GM18909 (cell line): Measurements from ENCODE around the gene CUL2.
"Not testable (repeated sequence)": the region's sequence is repeated elsewhere in the genome, so short reads cannot be mapped to it uniquely, and the experiment has no call there.

Experiments
- ATAC-seq: cut with Tn5 transposase; IDR thresholded peaks from one replicate; pipeline ENCODE4 v1.9.1; 2021; ENCODE audit warnings: mild to moderate bottlenecking; ENCODE audit not compliant: unreplicated experiment, poor library complexity

CUL2 gene

DNA sequence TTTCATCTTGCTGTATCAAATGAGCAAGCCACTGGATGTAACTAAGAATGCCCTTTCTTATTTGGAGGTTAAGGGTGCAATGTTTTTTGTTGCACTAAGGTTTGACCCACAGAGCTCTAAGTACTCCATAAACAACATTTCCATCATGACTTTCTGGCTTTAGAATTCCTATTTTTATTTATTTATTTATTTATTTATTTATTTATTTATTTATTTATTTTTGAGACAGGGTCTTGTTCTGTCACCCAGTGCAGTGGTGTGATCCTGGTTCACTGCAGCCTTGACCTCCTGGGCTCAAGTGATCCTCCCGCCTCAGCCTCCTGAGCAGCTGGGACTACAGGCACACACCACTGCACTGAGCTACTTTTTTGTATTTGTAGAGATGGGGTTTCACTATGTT lies 9.9 kb downstream of the CUL2 start:
- not testable (repeated sequence) for ATAC-seq

DNA sequence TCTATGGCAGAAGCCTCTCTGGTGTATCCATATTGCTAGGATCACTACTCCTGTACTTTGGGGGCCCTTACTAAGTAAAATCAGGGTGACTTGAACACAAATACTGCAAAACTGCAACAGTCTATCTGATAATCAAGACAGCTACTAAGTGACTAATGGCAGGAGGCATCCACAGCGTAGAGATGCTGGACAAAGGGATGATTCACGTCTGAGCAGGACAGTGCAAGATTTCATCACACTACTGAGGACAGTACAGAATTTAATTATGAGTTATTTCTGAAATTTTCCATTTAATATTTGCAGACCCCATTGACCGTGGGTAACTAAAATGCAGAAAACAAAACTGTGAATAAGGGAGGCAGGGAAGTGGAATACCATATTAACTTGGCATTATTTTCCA lies 10.4 kb downstream of the CUL2 start:
- ATAC-seq = no peak

DNA sequence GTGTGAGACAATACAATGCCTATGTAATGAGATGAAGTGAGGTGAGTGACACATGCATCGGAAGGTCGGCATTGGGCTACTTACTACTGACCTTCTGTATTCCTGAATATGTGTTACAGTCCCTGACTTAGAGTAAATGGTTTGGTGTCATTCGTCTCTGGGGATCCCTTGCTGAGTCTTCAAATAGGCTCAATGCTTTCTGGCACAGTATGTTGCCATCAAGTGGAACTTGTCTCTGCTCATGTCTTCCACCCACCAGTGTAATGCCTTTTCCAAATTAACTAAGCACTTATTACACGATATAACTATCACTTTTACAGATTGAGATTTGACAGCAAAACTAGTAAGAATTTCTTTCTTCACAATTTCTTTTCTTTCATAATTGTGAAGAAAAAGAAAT lies 10.9 kb downstream of the CUL2 start:
- no peak for ATAC-seq

DNA sequence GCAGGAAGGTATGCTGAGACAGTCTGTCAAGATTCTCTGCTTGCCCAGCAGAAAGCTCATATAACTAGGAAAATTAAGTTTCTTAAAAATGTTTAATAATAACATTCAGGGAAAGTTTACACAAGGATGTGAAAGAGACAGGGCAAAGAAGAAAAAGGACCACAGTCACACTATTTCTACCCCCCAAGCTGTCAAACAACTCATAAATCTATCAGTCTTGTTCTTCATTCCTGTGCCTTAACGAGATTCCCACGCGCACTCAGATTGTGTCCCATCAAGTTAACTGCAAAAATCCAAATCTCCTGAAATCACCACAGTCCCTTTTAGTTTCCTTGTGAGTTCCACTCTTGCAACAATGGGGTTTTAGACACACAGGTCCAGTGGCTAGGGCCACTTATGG lies 14.9 kb downstream of the CUL2 start:
- ATAC-seq = no peak

DNA sequence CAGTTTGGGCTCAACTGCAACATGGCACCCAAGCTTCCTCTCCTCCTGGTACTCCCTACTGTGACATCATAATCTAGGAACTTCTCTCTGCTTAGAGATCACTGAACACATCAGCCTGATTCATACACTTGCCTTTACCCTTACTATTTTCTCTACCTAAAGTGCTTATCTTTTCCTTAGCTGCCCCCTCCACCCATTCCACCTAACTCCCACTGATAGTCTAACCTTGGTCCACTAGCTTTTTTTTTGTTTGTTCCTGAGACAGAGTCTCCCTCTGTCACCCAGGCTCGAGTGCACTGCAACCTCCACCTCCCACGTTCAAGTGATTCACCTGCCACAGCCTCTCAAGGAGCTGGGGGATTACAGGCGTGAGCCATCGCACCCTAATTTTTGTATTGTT lies 15.9 kb downstream of the CUL2 start:
- ATAC-seq = no peak

DNA sequence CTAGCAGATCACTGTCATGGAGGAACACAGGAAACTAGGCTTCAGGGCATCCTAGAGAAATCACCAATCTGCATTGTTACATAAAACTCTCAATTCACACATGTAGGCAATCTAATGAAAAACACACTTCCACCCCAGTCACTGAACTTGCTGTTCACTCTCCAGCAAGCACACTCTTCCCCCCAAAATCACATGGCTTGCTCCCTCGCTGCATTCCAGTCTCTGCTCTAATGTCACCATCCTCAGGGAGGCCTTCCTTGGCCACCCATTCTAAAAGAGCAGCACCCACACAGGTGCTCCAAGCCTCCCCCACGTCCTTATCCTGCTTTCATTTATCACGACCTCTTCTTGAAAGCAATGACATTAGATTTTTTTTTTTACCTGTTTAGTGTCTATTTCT lies 19.6 kb downstream of the CUL2 start:
- no peak for ATAC-seq

DNA sequence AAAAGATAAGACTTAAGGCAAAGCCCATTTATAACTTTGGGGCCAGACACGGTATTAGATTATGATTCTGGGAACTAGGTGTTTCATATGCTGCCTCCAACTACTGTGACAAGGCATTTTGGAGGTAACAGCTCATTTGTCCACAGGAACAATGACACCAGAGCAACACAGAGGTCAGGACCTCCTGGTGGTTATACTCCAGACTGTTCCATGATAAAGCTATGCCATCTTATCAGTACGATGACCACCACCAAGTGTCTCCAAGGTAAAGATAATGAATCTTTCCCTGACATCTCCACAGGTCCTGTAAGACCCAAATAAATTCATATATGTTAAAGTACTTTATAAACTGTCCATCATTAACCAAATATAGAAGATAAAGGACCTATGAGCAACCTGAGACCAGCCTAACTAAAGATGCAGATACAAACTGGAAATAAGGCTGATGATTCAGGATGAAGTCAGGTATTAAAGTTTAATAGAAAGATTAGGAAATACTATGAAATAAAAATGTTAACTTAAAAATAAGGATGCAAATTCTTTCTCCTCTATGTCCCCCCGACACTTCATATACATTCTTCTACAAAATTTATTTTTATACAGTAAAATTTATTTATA lies 26.2 kb downstream of the CUL2 start:
- no peak for ATAC-seq

DNA sequence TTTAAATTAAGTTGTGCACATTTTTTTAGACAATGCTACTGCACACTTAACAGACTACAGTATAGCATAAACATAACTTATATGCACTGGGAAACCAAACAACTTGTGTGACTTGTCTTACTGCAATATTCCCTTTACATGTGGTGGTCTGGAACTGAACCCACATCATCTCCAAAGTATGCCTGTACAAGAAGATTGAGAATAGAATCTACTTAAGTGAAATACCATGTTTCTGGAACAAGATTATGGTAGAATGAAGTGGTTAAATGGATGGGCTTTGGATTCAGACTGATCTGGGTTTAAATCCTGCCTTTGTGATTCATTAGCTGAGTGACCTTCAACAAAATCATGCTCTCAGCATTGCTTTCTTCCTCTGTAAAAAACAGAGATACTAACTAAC lies 30.7 kb downstream of the CUL2 start:
- no peak for ATAC-seq

DNA sequence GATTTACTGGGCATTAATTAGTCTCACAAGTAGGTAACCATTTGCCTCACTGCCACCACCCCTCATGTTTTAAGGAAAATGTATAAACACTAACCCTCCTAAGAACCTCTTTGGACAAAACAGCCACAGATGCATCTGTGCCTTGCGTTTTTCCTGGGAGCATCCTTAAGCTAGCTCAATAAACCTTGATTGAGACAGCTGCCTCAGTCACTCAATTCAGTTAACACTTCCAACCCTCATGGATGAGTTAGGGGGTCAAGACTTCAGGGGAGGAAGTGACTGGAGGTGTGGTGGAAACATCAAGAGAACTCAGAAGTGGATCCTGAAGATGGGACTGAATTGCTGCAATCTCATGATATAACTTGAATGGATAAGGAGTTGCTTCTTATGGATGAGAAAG lies 31.5 kb downstream of the CUL2 start:
- ATAC-seq = no peak

DNA sequence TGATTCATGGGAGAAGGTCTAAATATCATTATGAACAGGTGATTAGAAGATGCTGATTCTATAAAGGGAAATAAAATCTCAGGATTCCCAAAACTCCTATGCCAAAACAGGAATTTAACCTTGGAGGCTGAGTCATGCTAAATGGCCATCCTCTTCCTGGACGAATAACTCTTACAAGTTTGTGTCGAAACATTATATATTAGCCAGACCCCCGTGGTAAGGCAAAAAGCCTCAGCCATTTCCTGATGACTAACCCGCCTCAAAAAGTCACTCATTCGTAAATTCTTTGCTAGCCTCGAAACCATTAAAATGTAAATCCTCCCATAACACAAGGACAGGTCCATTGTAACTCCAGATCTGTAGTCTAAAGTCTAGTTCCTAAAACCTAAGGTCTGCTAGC lies 32.0 kb downstream of the CUL2 start:
- ATAC-seq = peak; percentile 89

DNA sequence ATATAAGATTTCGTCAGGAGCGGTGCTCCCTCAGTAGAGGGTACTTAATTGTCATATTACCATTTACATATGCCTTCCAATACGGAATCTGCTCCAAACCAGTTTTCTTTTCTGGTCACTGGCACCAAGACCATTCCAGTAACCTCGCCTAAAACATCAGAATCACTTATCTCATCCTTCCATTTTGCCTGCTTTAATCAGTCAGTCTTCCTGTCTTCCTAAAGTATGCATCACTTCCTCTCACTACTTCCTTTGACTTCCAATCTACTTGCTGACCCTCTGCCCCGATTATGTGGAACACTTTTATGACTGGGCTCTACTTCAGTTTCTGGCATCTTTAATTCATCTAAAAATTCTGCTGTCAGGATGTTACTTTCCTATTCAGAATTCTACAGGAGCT lies 33.5 kb downstream of the CUL2 start:
- ATAC-seq = no peak

DNA sequence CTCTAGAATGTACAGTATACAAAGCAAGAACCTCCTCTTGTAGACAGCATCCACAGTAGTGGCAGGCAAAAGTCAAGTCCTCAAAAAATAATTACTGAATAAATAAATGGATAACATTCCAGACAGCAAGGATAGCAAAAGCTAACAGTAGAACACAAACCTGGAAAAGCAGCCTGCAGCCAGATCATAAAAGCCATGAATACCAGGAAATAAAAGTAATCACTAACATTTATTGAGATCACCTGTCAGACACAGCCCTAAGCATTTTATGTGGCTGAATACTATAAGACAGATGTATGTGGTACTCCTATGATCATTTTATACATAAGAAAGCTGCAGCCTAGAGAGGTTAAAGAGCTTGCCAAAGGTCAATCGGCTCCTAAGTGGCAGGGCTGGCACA lies 34.0 kb downstream of the CUL2 start:
- no peak for ATAC-seq

DNA sequence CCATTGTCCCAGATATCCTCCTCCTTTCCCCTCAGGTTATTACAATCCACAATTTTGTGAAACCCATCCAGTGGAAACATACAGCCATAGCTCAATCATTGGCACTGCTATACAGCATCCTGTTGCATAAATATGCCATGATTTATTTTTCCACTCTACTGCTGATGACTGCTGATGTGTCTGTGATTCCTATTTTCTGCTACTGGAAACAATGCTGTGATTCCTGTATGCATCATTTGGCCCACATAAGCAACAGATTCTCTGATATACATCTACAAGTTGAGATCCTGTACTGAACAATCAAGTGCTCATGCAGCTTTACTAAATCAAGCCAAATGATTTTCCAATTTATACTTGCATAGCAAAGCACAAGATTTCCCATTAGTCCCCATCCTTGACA lies 39.6 kb downstream of the CUL2 start:
- no peak for ATAC-seq

DNA sequence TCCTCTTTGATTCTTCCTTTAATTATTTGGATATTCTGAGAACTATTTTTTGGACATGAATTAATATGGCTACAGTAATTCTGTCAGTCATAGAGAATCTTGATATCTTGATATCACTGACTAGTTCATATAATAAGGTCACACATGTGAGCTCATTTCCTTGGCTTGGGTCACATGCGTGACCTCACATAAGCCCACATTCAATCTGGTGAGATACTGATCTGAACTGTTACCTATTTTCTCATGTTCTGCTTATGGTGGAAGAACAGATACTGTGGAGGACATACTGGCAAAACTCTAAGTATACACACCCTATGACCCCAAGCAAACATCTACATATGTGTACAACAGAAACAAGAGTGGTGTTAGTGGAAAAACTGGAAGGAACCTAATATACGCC lies 44.1 kb downstream of the CUL2 start:
- no peak for ATAC-seq

DNA sequence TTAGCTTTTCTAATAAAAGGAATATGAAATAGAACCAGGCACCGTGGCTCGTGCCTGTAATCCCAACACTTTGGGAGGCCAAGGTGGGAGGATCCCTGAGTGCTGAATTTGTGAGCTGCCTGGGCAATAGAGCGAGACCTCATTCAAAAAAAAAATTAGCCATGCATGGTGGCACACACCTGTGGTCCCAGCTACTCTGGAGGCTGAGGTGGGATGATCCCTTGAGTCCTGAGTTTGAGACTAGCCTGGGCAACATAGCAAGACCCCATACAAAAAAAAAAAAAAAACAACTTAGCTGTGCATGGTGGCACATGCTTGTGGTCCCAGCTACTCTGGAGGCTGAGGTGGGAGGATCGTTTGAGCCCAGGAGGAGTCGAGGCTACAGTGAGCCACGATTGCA lies 44.9 kb downstream of the CUL2 start:
- not testable (repeated sequence) for ATAC-seq

DNA sequence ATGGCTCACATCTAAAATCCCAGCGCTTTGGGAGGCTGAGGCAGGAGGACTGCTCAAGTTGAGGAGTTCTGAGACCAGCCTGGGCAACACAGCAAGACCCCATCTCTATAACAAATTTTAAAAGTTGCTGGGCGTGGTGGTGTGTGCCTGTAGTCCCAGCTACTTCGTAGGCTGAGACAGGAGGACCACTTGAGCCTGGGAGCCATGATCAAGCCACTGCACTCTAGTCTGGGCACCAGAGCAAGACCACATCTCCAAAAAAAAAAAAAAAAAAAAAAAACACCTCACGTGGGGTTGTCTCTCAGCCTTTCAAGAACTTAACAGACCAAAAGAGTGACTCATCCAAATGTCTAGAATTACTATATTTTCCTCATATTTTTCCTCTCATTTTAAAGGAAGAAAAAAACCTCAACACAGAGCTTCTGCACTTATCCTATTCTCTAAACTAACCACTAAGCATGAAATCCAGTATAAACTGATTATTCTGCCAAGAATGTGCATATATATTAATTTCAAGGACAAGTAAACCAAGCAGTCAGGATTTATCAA lies 46.3 kb downstream of the CUL2 start:
- ATAC-seq = no peak

DNA sequence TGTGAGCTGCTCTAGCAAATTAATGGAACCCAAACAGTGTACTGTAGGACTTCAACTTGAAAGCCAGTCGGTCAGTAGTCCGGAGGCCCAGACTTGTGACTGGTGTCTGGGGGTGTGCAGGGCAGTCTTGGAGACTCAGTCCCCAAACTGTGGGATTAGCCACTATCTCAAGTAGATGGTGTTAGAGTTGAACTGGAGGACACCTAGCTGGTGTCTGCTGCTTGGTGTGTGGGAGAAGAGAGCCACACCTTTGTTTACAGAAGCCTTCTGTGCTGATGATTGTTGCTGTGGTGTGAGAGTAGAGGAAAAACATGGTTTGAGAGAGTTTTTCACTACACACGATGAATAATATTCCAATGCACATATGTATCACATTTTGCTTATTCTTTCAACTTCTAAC lies 47.4 kb downstream of the CUL2 start:
- no peak for ATAC-seq

DNA sequence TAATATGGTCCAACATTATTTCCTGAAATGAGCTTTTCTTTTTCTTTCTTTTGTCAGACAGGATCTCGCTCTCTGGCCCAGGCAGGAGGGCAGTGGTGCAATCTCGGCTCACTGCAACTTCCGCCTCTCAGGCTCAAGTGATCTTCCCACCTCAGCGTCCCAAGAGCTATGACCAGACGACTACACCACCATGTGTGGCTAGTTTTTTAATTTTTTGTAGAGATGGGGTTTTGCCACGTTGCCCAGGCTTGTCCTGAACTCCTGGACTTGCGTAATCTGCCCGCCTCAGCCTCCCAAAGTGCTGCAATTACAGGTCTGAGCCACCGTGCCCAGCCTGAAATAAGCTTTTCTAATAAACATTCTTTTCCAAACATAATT lies 48.6 kb downstream of the CUL2 start:
- no peak for ATAC-seq

DNA sequence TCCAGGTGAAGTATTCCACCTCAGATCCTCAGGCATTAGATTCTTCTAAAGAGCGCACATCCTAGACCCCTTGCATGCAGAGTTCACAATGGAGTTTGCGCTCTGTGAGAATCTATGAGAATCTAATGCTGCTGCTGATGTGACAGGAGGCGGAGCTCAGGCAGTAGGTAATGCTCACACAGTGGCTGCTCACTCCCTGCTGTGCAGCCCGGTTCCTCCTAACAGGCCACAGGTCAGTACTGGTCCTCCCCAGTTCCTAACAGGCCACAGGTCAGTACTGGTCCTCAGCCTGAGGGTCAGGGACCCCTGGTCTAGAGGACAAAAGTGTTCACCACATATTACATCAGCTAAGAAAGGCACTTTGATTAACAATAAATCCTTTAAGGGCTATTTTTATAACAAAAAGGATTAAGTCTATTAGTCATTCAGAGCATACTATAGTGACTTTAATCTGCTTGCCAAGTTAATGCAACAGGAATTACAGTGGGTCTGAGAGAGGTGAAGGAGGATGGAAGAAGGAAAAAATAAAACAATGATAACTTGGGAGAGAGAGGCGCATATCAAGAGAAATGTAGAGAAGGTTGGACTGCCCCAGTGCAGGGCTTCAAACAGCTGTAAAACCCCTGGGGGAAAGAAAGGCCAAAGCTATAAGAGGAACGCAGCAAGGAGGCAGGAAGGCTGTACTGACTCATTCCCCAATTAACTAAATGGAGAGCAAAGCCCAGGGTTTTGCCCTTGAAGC lies 49.2 kb downstream of the CUL2 start:
- ATAC-seq = no peak

DNA sequence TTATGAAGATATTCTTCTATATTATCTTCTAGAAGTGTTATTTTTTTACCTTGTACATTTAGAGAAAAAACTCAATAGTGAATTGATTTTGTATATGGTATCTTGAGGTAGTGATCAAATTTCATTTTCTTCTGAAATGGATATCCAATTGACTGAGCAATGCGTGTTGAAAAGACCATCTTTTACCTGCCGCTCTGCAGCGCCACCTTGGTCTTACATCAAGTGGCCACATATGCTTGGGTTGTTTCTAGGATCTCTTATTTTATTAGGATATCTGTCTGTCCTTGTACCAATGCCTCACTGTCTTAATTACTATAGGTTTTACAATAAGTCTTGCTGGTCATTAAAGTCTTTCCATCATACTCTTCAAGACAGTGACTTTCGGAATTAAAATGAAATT lies 53.0 kb downstream of the CUL2 start:
- ATAC-seq = no peak

DNA sequence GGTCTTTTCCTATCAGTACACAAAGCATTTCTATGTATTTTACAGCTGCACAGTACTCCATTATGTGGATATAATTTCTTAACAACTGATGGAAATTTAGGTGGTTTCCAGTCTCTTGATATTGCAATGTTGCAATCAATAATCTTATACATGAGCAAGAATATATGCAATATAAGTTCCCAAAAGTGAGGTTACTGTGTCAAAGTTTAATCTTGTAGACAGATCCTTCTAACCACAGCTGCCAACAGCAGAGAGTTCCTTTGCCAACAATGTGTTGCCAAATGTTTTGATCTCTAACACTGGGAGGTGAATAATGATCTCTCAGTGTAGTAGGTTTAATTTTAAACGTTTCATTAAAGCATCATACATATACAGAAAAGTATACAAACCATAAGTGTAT lies 54.5 kb downstream of the CUL2 start:
- no peak for ATAC-seq

DNA sequence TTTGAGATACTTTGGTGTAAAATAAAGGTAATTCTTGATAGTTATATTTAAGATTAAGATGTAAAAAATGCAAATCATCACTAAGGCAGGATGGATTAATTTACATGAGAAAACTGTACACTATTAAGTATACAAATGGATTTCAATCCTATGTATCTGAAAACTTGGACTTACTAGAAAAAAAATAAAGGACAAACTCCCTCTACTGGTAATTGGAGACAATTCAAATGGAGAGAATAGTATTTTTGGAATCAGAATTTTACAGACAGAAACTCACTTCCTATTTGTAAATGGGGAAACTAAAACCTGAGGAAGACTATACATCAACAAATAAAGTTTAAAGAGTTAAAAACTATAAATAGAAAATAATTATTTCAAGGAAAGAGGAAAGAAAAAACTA lies 62.6 kb downstream of the CUL2 start:
- ATAC-seq = no peak
